Ascending aorta (tissue), 2 donors: ENCODE results near the gene B4GALT3. TPM values are rescaled to one million over a fixed set of nuclear protein-coding genes. Genes with fewer than 3 reads are reported as not detected.

Experiments
- DNase-seq, 2 donors: peaks; one replicate each; pipeline ENCODE4 v3.0.0-alpha.2; 2019; ENCODE audit warnings: low spot score in 2 of 2
- H3K27ac ChIP-seq, 2 donors: fragments of 200-600 bp; sonication (generic); one replicate each; pipeline ENCODE4 v1.5.1; 2016 to 2017; ENCODE audit warnings: mild to moderate bottlenecking in 1 of 2
- H3K27me3 ChIP-seq: fragments of 200-600 bp; sonication (generic); one replicate; pipeline ENCODE4 v1.5.1; 2017
- H3K36me3 ChIP-seq, 2 donors: fragments of 200-600 bp; sonication (generic); one replicate each; pipeline ENCODE4 v1.5.1; 2016
- H3K4me1 ChIP-seq, 2 donors: fragments of 200-600 bp; sonication (generic); one replicate each; pipeline ENCODE4 v1.5.1; 2016 to 2017; ENCODE audit warnings: mild to moderate bottlenecking in 1 of 2
- H3K4me3 ChIP-seq, 2 donors: fragments of 200-600 bp; sonication (generic); one replicate each; pipeline ENCODE4 v1.5.1; 2016 to 2017; ENCODE audit warnings: mild to moderate bottlenecking in 1 of 2
- H3K9me3 ChIP-seq, 2 donors: fragments of 200-600 bp; sonication (generic); one replicate each; pipeline ENCODE4 v1.5.1; 2016
- intact Hi-C: fragments of 100-400 bp; cut with DNase I; formaldehyde crosslinking; loops from one replicate; pipeline ENCODE4 v1.15.1; 2023
- total RNA-seq: library from RNA; depleted of rRNA; stranded (reverse); fragments of >200 nt; gene quantifications from one replicate; pipeline ENCODE4 v1.1.0, GENCODE V29; 2016
- TF ChIP-seq, protein P1 (sequence below), 3 experiments: fragments of 200-600 bp in 2 of 3; fragments of 450-650 bp in 1 of 3; sonication (generic) in 2 of 3; IDR thresholded peaks; one replicate each; pipeline ENCODE4 v1.5.1; 2016 to 2019; ENCODE audit warnings: antibody characterized with exemption in 3 of 3, mild to moderate bottlenecking in 1 of 3, moderate library complexity in 1 of 3

Gene B4GALT3
- total RNA-seq, 1 donor from 2014 or later, result 26.9 TPM

DNA sequence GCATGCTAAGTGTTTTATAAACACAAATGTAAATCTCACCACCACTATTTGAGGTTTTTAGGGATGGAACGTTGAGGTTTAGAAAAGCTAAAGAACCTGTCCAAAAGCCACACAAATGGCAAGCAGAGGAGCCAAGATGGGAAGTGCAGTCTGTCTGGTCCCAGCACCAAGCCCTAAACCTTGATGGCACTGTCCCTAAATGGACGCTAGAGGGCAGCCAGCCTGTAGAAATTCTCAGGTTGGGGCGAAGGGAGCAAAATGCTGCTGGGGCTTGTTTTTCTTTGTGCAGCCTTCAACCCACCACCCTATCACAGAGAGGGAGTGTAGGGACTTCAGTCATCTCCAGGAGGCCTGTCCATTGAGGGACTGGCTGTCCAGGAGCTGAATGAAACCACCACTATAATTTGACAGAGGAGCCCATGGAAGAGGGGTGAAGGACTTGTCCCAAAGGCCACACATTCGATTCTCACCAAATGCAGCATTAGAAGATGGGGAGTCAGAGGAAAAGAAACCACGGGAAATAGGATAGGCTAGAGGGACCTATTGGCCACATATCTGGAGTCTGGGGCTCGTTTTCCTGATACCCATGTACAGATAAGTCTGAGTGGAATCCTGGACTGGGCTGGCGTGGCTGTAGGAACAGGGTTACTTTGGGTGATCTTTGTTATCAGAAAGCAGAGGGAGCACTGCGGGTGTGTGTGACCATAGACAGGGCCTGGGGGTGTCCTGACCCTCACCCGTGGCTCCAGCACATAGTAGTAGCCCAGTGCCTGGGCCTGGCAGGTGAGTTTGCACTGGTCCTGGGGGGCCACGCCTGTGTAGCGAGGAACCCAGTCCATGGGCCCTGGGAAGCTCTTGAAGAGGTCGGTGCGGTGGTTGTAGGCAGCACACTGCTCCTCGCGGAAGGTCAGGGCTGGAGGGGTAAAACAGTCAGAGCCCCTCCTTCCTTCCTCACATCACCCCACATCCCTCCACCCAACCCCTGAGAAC lies 15.5 kb upstream of the B4GALT3 start:
- no peaks in the 10 kb centered on the region for H3K27me3 ChIP-seq
- H3K9me3 ChIP-seq, result no peaks in the 10 kb centered on the region
- H3K36me3 ChIP-seq, result no peaks in the 10 kb centered on the region
- H3K27ac ChIP-seq, result no peak overlapping the region
- TF ChIP-seq, protein P1, sequence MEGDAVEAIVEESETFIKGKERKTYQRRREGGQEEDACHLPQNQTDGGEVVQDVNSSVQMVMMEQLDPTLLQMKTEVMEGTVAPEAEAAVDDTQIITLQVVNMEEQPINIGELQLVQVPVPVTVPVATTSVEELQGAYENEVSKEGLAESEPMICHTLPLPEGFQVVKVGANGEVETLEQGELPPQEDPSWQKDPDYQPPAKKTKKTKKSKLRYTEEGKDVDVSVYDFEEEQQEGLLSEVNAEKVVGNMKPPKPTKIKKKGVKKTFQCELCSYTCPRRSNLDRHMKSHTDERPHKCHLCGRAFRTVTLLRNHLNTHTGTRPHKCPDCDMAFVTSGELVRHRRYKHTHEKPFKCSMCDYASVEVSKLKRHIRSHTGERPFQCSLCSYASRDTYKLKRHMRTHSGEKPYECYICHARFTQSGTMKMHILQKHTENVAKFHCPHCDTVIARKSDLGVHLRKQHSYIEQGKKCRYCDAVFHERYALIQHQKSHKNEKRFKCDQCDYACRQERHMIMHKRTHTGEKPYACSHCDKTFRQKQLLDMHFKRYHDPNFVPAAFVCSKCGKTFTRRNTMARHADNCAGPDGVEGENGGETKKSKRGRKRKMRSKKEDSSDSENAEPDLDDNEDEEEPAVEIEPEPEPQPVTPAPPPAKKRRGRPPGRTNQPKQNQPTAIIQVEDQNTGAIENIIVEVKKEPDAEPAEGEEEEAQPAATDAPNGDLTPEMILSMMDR (IDR thresholded peaks at IDR 0.05), result peak; percentile 71 to 90 (median 78)
- no peak overlapping the region for H3K4me3 ChIP-seq
- DNase-seq, result no peak
- H3K4me1 ChIP-seq, result peaks cover 0 to under 1% of the 10 kb centered on the region in 2 donors
- intact Hi-C loops, result no loop called here

GRCh38 chr1:161191971-161192370 lies 14.7 kb upstream of the B4GALT3 start:
- no peak overlapping the region for H3K4me3 ChIP-seq
- intact Hi-C loops, result no loop called here
- H3K36me3 ChIP-seq, result no peaks in the 10 kb centered on the region
- H3K27me3 ChIP-seq, result no peaks in the 10 kb centered on the region
- H3K27ac ChIP-seq, result no peak overlapping the region
- no peaks in the 10 kb centered on the region for H3K9me3 ChIP-seq
- no peak for DNase-seq
- TF ChIP-seq, protein P1 (IDR thresholded peaks at IDR 0.05), result no peak
- H3K4me1 ChIP-seq, result no peaks in the 10 kb centered on the region

DNA sequence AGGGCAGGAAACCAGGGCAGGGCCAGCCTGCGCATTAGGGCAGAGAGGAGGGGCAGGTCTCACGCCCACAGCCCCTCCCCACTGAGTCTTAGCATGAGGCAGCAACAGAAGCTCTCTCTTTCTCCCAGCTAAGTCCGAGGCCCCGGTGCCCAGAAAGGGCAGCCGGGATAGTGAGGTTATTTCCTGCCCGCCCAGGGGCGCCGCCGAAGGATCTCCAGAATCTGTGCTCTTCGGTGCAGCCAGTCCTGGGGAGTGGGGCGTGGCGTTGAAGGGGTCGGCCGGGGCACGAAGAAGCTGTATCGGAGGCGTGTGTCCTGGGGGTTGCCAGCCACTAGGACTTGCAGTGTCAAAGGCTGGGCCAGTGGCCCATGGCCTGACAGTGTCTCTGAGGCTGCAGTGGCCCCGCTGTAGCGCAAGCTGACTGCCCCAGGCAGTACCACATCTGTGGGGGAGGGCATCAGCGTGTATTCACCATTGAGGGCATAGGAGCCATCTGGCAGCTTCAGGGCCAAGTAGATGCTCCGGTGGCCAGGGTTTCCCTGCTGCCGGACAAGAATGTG lies 13.7 kb upstream of the B4GALT3 start:
- Histone ChIP-seq H3K27ac (no peak overlapping the region), H3K27me3 (no peaks in the 10 kb centered on the region), H3K36me3 (no peaks in the 10 kb centered on the region), H3K4me1 (no peaks in the 10 kb centered on the region), H3K4me3 (no peak overlapping the region), H3K9me3 (no peaks in the 10 kb centered on the region)
- intact Hi-C loops, result no loop called here
- DNase-seq, result no peak
- TF ChIP-seq, protein P1 (IDR thresholded peaks at IDR 0.05), result no peak

- no peaks in the 10 kb centered on the region for H3K27me3 ChIP-seq
- H3K4me1 ChIP-seq, result no peaks in the 10 kb centered on the region
- intact Hi-C loops, result no loop called here
- no peaks in the 10 kb centered on the region for H3K36me3 ChIP-seq
- H3K27ac ChIP-seq, result no peak overlapping the region
- DNase-seq, result no peak
- TF ChIP-seq, protein P1 (IDR thresholded peaks at IDR 0.05), result no peak
- no peaks in the 10 kb centered on the region for H3K9me3 ChIP-seq
- H3K4me3 ChIP-seq, result no peak overlapping the region
Measured at GRCh38 chr1:161189036-161189435, 11.7 kb upstream of the B4GALT3 start.

DNA sequence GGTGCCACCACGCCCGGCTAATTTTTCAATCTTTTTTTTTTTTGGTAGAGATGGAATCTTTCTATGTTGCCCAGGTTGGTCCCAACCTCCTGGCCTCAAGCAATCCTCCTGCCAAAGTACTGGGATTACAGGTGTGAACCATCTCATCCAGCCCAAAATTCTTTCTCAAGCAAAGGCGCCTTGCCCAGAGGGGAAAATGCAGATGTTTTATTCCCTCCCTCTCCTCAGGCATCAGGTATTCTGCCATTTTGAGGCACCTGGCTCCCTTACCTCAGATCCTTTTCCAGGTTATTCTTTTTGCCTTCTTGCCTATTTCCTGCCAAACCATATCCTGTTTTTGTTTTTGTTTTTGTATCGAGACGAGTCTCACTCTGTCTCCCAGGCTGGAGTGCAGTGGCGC lies 11.1 kb upstream of the B4GALT3 start:
- Histone ChIP-seq H3K4me1 (no peaks in the 10 kb centered on the region), H3K9me3 (no peaks in the 10 kb centered on the region), H3K27me3 (no peaks in the 10 kb centered on the region), H3K36me3 (no peaks in the 10 kb centered on the region), H3K4me3 (no peak overlapping the region), H3K27ac (no peak overlapping the region)
- intact Hi-C loops, result no loop called here
- TF ChIP-seq, protein P1 (IDR thresholded peaks at IDR 0.05), result no peak
- DNase-seq, result no peak
